Measurements from ENCODE around the gene PLD4.
"Not testable (repeated sequence)": the region's sequence is repeated elsewhere in the genome, so short reads cannot be mapped to it uniquely, and the experiment has no call there.

The PLD4 gene

DNA sequence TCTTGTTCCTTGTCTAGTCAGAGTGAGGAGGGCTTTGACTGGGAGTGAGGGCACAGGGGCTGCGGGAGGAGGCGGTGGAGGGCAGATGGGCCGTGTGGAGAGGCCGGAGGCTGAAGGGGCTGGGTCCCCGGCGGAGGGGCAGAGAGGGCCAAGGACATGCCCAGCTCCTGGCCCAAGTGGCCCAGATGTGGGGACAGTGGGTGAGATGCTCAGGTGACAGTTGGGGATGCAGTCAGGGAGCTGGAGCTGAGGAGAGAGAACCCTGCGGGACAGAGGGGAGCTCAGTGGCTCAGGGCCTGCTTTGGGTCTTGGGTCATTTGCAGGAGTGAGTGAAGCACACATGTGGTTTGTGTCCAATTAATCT lies 26.5 kb upstream of the PLD4 start:
- Histone ChIP-seq H3K36me3 (no peaks in the 10 kb centered on the region), H3K27me3 (no peaks in the 10 kb centered on the region), H3K4me1 (peaks cover 14% of the 10 kb centered on the region), H3K4me3 (ENCODE audit: low read depth, low read length) (no peak overlapping the region), H3K9me3 (no peaks in the 10 kb centered on the region)
- TF ChIP-seq, protein P1, sequence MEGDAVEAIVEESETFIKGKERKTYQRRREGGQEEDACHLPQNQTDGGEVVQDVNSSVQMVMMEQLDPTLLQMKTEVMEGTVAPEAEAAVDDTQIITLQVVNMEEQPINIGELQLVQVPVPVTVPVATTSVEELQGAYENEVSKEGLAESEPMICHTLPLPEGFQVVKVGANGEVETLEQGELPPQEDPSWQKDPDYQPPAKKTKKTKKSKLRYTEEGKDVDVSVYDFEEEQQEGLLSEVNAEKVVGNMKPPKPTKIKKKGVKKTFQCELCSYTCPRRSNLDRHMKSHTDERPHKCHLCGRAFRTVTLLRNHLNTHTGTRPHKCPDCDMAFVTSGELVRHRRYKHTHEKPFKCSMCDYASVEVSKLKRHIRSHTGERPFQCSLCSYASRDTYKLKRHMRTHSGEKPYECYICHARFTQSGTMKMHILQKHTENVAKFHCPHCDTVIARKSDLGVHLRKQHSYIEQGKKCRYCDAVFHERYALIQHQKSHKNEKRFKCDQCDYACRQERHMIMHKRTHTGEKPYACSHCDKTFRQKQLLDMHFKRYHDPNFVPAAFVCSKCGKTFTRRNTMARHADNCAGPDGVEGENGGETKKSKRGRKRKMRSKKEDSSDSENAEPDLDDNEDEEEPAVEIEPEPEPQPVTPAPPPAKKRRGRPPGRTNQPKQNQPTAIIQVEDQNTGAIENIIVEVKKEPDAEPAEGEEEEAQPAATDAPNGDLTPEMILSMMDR (IDR thresholded peaks at IDR 0.05; ENCODE audit: low read depth, low read length) = no peak
- no peak for DNase-seq

DNA sequence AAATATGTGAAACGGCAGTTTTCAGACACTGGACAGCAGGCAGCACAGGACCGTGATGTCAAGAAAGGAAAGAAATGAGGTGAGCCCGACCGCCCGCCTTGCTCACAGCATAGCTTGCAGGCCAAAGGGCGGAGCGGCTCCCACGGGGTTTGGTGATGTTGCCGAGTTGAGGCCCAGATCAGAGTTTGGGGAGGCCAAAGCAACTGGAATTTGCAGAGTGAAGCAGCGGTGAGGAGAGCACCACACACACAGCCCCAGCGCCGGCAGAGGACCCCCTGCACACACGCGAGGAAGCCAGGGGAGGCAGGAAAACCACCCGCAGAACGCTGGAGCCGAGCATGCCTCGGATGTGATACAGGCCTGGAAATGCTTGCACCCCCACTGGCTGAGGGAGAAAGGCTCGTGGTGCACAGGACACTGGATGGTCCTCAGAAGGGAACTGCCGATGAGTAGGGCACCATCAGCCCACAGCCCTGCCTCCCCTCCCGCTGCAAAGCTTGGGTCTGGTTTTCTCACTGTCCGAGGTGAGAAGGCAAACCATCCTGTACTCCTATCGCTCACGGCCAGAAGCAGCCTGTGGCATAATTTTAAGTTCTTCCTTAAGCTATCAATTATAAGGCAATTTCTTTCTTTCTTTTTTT lies 25.7 kb upstream of the PLD4 start:
- peaks cover 14% of the 10 kb centered on the region for H3K4me1 ChIP-seq
- H3K9me3 ChIP-seq = no peaks in the 10 kb centered on the region
- 0 out of 2 replicates have a peak, but pooled peaks cover 3% of the 10 kb centered on the region for H3K27me3 ChIP-seq
- TF ChIP-seq, protein P1 (IDR thresholded peaks at IDR 0.05; ENCODE audit: low read depth, low read length) = no peak
- H3K4me3 ChIP-seq (ENCODE audit: low read depth, low read length) = no peak overlapping the region
- no peak for DNase-seq
- no peaks in the 10 kb centered on the region for H3K36me3 ChIP-seq

DNA sequence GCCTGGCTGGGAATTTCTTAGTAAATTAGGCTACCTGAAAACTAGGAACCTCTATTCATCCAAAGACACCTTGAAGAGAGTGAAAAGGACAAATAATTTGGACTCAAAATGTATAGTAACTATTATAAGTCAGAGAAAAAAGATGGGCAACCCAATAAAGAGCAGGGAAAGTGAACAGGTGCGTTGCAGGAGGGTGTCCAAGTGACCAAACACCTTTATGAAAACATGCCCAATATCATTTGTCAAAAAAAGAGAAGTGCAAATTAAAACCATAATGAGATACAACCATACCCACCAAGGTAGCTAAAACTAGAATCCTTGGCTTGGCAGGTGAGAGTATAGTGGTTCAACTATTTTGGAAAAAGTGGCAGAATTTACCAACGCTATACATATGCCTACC lies 24.9 kb upstream of the PLD4 start:
- TF ChIP-seq, protein P1 (IDR thresholded peaks at IDR 0.05; ENCODE audit: low read depth, low read length) = no peak
- H3K9me3 ChIP-seq = no peaks in the 10 kb centered on the region
- peaks cover 14% of the 10 kb centered on the region for H3K4me1 ChIP-seq
- no peaks in the 10 kb centered on the region for H3K36me3 ChIP-seq
- H3K4me3 ChIP-seq (ENCODE audit: low read depth, low read length) = no peak overlapping the region
- peaks cover 9% of the 10 kb centered on the region for H3K27me3 ChIP-seq
- no peak for DNase-seq

DNA sequence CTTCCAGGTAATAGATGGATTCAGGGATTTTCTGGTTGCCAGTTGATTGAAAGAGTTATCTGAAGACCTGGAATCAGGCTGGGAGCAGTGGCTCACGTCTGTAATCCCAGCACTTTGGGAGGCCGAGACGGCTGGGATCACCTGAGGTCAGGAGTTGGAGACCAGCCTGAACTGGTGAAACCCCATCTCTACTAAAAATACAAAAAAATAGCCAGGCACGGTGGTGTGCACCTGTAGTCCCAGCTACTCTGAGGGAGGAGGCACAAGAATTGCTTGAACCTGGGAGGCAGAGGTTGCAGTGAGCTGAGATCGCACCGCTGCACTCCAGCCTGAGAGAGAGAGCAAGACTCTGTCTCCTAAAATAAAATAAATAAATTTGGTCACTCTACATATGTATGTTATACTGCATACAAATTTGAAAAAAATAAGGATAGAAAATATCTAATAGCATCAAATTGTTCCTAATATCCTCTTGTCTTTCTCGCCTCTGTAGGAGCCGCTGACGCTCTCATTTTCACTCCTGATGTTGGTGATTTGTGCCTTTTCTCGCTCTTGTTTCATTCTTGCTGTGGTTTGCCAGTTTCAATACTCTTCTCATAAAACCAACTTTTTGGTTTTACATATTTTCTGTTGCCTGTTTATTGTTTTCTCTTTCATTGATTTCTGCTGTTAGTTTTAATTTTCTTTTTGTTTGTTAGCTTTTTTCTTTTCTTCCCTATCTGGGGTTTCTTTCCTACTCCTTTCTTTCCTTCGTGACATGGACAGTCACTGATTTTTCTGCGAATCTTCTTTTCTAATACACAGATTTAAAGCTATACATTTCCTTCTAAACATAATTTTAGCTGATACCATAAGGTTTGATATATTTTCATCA lies 23.8 kb upstream of the PLD4 start:
- H3K4me1 ChIP-seq = peaks cover 6% of the 10 kb centered on the region
- no peaks in the 10 kb centered on the region for H3K36me3 ChIP-seq
- H3K9me3 ChIP-seq = no peaks in the 10 kb centered on the region
- no peak overlapping the region for H3K4me3 ChIP-seq (ENCODE audit: low read depth, low read length)
- TF ChIP-seq, protein P1 (IDR thresholded peaks at IDR 0.05; ENCODE audit: low read depth, low read length) = no peak
- DNase-seq = no peak
- peaks cover 11% of the 10 kb centered on the region for H3K27me3 ChIP-seq

DNA sequence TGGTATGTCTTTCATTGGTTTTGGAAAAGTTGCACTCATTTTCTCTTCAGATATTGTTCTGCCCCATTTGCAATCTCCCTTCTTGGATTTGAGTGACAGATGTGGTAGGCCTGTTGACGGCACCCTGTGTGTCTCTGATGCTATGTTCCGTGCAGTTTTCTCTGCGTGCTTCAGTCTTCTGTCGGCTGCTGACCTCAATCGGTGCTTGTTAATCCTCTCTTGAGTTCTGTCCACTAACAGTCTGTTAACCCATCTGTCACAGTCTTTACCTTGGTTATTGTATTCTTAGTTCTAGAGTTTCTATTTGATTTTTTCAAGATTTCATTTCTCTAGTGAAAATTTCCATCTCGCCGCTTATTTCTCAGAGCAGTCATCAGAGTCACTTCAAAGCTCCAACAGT lies 20.7 kb upstream of the PLD4 start:
- Histone ChIP-seq H3K9me3 (no peaks in the 10 kb centered on the region), H3K36me3 (no peaks in the 10 kb centered on the region), H3K27me3 (peaks cover 24% of the 10 kb centered on the region), H3K4me3 (ENCODE audit: low read depth, low read length) (no peak overlapping the region), H3K4me1 (no peaks in the 10 kb centered on the region)
- no peak for DNase-seq
- TF ChIP-seq, protein P1 (IDR thresholded peaks at IDR 0.05; ENCODE audit: low read depth, low read length) = no peak

DNA sequence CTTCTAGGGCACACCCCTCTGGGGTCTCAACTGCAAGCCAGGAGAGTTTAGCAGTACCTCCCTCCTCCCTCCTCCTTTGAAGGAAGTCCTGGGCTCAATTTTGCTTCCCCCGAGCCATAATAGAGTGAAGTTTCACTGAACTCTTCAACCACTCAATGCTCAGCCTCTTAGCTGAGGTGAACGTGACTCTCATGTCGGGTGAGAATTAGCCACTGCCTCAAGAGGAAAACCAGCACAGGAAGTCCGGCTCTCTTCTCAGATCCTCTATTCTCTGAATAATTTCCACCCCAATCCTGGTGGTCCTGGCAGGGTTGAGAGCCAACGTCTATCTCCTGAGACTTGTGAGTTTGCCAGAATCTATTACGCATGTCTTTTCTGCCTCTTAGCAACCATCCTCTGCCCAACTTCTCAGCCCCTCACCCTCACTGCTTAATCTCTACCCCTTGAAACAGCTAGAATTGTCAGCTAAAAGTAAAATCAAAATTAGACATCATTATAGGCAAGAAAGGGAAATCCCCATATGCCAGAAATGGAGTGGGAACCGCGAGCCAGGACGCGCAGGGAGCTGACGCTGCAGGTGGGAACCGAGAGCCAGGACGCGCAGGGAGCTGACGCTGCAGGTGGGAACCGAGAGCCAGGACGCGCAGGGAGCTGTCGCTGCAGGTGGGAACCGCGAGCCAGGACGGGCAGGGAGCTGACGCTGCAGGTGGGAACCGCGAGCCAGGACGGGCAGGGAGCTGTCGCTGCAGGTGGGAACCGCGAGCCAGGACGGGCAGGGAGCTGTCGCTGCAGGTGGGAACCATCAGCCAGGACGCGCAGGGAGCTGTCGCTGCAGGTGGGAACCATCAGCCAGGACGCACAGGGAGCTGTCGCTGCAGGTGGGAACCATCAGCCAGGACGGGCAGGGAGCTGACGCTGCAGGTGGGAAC lies 19.8 kb upstream of the PLD4 start:
- not testable (repeated sequence) for H3K4me1 ChIP-seq; H3K9me3 ChIP-seq; H3K36me3 ChIP-seq; H3K4me3 ChIP-seq (ENCODE audit: low read depth, low read length); DNase-seq
- peaks cover 24% of the 10 kb centered on the region for H3K27me3 ChIP-seq

DNA sequence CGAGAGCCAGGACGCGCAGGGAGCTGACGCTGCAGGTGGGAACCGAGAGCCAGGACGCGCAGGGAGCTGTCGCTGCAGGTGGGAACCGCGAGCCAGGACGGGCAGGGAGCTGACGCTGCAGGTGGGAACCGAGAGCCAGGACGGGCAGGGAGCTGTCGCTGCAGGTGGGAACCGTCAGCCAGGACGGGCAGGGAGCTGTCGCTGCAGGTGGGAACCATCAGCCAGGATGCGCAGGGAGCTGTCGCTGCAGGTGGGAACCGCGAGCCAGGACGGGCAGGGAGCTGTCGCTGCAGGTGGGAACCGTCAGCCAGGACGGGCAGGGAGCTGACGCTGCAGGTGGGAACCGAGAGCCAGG lies 19.1 kb upstream of the PLD4 start:
- not testable (repeated sequence) for H3K36me3 ChIP-seq; H3K4me1 ChIP-seq; DNase-seq; H3K9me3 ChIP-seq; H3K4me3 ChIP-seq (ENCODE audit: low read depth, low read length)
- peaks cover 24% of the 10 kb centered on the region for H3K27me3 ChIP-seq

Data from BE2C (cell line).